HUDEP-2 (cell line): ENCODE data around the gene TK1.
"Not testable (repeated sequence)": the region's sequence is repeated elsewhere in the genome, so short reads cannot be mapped to it uniquely, and the experiment has no call there.

Experiments used
- DNase-seq, 76 experiments: peaks; one replicate each; lab custom pipeline; 2025; ENCODE audit not compliant: unreplicated experiment in 76 of 76; lab: John Stamatoyannopoulos, UW

TK1 gene

DNA sequence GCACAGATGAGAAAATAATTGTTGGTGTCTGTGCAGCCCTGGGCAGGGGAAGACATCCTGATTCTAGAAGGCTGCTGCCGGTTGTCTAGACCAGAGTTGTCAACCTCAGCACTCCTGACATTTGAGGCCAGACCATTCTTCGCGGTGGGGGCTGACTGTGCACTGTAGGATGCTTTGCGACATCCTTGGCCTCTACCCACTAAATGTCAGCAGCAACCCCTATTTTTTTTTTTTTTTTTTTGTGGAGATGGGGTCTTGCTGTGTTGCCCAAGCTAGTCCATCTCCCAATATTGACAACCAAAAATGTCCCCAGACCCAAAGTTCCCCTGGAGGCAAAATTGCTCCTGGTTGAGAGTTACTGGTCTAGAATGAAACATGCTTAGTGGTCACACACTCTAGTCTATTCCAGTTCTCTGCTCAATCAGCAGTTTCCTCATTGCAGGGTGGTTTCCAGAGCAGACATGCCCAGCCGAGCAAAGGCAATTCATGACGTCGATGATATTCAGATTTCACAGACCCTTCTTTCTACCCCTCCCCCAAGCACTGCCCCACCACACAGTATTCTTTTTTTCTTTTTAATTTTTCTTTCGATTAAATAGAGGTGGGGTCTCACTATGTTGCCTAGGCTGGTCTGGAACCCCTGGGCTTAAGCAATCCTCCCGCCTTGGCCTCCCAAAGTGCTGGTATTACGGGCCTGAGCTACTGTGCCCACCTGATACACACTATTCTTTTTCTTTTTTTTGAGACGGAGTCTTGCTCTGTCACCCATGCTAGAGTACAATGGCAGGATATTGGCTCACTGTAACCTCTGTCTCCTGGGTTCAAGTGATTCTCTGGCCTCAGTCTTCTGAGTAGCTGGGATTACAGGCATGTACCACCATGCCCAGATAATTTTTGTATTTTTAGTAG lies 31.7 kb downstream of the TK1 start:
- no peak for DNase-seq

DNA sequence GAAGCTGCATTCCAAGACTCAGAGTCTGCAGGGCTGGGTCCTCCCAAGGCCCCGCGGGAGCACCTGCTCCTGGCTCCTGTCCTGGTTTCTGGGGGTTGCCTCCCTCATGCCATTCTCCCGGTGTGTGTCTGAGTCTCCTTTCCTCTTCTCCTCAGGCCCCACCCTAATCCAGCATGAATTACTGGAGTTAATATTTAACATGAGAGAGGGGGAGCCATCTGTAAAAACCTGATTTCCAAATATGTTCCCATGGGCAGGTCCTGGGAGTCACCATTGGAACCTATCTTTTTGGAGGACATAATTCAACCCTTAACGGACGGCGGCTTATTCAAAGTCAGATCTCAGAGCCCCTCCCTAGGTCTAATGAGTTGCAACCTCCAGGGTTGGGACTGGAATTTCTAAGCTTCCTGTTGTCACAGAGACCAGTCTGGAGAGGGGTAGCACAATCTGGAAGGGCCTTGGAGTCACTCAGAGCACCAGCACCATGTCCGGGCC lies 35.3 kb downstream of the TK1 start:
- no peak for DNase-seq

DNA sequence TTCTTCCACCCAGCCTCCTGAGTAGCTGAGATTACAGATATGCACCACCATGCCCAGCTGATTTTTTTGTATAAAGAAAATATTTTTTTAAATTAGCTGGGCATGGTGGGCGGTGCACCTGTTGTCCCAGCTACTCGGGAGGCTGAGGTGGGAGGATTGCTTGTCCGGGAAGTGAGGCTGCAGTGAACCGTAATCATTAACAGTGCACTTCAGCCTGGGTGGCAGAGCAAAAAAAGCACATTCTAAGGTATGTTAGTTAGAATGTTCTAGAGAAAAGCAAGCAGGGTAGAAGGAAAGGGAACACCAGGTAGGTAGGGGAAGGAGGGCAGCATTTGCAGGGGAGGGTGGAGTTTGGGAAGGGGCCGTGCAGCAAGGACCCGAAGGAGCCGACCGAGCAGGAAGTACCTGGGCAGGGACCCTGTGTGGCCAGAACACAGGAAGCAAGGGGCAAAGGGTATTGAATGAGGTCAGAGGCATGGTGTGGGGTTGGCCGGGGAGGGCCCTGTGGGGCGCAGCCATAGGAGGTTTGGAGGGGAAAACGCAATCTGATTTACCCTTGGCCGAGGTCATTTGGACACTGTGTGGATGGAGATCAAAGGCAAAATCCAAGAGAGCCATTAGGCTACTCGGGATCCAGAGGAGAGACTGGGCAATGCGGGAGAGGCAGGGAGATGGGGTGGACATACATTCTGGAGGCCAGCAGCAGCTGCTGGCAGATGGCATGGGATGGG lies 38.4 kb downstream of the TK1 start:
- DNase-seq: no peak

DNA sequence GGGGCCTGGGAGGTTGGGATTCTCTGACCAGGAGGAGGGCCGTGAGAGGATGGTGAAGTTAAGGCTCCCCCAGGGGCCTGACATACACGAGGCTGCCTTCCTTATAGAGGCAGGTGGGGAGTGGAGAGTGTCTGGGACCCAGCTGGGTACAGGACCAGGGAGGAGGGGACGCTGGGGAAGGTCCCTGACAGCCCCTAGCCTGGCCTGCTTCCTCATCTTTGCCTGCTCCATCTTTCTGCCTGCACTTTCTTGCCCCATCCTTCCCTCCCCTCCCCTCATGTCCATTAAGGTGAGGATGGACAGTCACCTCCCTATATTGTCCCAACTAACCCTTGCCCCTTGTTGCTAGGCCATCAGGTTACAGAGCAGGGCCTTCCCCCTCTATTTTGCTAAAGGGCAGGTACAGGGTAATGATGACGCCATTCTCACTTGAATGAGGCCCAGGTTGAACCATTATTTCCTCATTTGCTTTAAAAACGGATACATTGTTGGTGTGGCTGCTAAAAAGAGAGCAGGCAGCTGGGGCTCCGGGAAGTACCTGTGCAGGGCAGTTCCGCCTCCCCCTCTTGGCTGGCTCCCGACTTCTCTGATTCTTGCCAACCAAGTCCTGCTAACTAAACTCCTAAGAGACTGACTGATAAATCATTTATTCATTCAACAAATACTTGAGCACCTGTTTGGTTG lies 39.4 kb downstream of the TK1 start:
- DNase-seq: no peak

DNA sequence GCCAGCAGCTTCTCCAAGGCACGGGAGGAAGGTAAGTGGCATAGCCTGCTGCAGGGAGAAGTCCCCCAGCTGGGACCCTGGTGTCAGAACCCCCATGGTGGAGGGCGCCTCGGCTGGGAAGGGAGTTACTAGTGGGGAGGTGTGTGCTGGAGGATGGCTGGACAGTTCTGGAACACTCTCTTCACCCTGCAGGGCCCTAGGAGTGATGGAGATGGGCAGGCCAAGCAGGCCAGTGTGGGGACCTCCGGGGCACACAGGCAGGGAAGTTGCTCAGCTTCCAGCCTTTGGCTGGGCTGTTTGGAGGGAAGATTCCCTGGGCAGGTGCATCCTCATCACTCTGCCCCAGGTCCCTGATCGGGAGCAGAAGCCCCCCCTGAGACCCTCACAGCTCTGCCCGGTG lies 40.0 kb downstream of the TK1 start:
- no peak for DNase-seq

DNA sequence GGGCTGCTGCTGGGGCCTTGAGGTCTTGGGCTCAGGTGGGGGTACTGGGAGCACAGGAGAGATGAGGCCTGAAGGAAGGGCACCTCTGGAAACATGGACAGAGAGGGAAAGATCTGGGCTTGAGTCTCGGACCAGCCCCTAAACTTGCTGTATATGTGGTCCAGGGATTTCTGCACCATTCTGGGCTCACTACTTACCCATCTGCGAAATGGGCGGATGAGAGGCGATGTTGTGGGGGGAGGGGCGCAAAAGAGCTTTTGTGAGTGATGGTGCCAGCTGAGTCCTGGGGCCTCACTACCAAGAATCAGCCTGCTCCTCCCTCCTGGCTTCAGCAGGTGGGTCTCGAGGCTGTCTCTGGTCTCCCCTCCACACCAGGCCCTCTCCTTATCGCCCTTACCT lies 40.4 kb downstream of the TK1 start:
- peak in 4 of 76 experiments; percentile 28 to 36 (median 35) for DNase-seq

DNA sequence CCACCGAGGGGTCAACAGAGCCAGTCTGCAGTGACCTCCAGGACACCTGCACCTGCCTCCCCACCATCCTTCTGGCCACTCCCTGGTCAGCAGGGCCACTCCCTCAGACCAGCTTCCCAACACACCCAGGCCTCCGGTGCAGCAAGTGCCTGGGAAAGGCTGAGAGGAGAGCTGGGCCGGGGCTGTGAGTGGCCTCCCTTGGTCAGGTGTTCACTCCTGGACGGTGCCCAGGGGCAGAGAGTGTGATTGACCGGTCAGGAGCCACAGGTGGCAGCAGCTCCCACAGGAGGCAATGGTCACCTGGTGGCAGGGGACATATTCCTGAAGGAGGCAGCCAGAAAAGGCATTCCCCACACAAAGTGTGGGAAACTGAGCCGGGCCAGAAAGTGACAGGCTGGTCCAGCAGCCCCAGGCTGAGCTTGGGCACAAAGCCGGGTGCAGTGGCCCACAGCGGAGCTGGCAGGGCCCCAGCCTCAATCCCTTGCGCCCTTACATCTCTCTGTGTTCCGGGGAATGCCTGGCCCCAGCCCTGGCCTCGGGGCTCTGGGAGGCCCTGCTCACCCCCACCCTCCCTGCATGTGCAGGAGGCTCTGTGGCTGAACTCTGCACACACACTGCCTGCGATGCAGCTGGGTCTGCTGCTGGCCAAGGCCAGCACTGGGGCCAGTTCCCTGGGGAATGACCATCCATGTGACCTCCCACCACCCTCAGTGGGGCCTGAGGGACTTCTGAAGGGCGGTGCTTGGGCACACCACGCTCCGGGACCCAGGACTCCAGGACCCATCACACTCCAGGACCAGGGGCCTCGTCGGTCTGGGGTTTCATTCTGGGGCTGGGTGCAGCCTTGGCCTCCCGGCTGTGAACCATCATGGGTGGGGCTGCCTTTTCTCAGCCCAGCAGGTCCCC lies 41.9 kb downstream of the TK1 start:
- DNase-seq: peak in 8 of 76 experiments; percentile 14 to 52 (median 29)

DNA sequence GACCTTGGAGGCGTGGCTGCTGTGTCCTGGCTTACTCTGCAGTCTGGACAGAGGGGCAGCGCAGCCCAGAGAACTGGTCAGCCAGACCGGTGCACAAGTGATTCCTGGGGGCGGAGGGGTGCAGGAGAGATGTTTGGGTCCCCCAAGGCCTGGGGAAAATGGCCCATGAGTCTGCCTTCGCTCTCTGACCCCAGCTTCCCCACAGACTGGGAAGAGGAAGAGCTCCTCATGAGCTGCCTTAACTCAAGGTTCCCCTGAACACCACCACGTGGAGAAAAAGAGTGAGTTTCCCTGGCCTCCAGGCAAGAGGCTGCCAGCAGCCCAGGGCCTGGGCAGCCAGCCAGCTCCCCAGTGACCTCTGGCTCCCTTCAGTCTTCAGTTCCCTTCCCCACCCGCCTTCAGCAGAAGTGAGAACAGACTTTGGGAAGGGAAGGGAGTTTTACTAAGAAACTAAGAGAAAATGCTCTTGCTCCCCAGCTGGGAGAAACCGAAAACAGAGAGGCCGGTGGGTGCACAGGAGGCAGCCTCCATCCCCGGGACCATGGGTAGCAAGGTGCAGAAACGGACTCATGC lies 42.6 kb downstream of the TK1 start:
- peak in 71 of 76 experiments; percentile 28 to 87 (median 65) for DNase-seq

DNA sequence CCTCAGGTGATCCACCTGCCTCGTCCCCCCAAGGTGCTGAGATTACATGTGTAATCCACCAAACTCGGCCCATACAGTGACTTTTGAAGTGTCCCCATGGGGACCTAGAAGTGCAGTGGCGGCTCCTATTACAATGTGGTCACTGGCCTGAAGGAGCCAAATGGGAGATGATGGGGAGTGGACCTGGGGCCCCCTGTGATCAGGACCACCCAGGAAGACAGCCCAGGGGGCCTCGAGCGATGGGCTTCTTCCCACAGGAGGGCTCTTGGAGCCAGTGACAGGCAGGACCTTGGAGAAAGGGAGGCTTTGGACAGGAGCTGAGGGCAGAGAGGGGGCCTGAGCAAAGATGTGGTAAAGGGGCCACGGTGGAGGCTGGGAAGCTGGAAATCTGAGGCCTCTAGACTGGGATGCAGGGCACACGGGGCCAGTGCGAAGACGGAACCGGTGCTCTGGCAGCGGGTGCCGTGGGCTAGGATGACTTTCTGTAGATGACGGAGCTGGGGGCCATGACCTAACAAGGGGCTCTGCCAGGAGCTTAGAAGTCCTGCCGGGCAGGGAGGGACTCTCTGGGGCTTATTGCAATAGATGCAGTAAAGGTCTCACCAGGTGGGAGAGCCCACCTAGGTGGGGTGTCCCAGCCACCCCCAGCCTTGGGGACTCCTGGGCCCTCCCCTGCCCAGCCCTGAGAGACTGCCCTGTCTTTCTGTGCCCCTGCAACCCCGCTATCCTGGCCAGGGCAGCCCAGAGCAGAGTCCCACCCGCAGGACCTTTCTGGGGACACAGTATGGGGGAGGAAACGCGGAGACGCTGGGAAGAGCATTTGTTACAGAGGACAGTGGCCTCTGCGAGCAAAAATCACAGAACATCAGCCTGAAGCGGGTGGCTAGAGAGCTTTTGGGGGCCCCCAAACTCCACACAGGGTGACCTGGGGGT lies 43.4 kb downstream of the TK1 start:
- DNase-seq: no peak

DNA sequence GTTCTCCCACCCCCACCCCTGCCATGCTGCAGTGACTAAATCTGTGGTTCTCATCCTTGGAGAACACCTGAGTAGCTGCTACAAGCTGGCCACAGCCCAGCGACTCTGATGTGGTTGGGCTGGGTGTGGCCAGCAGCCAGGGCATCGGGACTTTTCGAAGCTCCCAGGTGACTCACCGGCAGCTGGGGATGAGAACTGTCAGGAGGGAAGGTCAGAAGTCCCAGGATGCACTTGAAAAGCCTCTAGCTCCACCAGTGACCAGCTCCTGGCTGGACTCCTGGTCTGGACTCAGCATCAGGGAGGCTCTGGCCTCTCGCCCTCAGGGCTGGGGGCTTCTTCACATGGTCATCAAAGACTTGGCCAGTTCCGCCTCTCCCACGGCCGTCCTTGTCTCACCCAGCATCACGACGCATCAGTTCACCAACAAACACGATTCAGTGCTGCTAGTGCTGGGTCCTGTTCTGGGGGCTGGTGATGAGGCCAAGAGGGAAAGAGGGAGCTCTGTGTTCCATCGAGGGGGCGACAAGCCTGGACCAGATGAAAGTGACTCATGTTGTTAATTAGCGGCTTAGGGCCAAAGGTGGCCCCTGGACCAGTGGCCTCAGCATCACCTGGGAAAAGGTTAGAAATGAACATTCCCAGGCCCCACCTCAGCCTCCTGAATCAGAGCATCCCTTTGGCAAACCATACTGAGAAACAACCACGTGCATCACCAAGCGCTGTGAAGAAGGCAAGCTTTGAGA lies 44.6 kb downstream of the TK1 start:
- DNase-seq: no peak

DNA sequence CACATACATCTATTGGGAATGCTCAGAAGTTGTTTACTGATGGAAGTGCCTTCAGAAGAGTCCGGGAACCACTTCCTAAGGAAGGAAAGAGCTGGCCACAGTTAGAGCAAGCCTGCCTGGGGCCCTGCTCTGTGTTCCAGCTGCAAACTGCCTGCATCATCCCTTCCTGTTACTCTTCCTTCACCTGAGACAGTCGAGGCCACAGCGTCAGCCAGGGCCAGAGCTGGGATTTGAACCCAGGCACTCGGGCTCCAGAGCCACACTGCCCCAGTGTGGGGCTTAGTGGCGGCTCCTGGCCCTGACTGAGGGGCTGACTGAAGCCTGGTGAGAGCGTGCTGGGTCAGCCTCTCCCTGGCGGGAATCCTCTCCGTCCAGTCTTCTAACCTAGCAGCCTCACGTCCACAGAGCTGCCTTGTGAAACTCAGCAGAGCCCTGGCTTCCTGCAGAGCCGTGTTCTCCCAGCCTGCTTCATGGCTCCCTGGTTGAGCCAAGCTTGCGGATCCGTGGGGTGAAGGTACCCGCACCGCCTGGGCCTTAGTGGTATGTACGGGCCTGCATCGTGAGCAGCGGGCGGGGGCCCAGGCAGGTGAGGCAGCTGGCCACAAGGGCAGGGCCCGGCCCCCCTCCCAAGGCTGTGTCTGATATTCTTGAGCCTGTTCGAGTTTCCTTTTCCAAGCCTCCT lies 45.3 kb downstream of the TK1 start:
- DNase-seq: no peak

DNA sequence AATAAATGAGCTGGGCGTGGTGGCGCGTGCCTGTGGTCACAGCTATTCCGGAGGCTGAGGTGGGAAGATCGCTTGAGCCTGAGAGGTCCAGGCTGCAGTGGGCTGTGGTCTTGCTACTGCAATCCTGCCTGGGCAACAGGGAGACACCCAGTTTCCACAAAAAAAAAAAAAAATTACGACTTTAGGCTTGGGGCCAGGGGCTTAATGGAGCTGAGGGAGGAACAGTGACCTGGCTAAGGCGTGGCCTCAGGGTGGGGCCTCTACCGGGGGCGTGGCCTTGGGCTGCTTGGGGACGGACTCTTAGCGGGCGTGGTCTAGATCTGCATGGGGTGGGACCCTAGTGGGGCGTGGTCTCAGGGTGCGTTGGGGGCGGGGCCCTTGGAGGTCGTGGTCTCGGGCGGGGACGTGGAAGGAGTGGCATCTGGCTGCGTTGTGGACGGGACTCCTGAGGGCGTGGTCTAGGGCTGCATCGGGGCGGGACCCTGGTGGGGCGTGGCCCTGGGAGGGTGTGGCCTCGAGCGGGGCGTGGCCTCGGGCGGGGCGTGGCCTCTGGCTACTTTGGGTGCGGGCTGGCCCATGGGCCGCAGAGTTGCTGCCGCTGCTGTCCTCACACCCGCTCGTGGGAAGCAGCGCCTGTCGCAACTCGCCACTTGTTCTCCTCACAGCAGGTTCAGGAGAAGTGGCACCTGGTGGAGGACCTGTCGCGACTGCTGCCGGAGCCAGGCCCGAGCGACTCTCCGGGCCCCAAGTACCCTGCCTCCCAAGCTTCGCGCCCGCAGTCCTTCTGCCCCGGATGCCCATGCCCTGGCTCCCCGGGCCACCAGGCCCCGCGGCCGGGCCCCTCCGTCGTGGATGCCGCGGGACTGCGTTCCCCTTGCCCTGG lies 46.4 kb downstream of the TK1 start:
- peak; percentile 68 to 100 (median 98) for DNase-seq

DNA sequence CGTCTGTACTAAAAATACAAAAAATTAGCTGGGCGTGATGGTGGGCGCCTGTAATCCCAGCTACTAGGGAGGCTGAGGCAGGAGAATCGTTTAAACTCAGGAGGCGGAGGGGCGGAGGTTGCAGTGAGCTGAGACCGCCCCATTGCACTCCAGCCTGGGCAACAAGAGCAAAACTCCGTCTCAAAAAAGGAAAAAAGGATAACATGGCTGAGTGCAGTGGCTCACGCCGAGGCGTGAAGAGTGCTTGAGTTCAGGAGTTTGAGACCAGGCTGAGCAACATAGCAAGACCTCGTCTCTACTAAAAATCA lies 47.0 kb downstream of the TK1 start:
- DNase-seq: not testable (repeated sequence)

DNA sequence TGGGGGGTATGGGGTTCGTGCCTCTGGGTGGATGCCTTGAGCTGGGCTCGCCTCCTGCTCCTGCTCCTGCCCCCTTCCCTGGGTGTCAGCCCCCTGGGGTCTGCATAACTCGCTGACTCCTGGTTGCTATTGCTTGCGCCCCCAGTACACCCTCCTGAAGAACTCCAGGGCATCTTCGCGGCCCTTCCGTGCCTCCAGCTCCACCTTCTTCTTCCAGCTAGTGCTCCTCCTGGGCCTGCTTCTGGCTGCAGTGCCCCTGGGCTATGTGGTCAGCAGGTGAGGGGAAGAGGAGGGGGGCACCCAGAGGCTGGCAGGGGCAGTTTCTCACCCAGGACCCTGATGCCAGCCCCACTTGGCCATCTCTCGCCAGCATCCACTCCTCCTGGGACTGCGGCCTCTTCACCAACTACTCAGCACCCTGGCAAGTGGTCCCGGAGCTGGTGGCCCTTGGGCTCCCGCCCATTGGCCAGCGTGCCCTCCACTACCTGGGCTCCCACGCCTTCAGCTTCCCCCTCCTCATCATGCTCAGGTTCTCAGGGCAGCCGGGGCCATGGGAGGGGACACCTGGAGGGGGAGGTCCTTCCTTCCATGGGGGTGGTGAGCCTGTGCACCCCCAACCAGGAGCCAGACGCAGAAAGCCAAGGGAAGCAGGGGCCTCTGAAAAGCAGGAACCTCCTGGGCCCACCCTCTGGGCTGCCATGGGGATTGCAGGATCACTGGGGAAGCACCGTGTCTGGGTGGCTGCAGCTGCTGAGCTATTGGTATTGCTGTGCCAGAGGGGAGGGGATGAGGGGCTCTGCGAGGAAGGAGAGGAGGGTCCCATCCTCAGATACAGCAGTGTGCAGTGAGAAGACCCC lies 48.4 kb downstream of the TK1 start:
- DNase-seq: peak in 1 of 76 experiments; percentile 34

DNA sequence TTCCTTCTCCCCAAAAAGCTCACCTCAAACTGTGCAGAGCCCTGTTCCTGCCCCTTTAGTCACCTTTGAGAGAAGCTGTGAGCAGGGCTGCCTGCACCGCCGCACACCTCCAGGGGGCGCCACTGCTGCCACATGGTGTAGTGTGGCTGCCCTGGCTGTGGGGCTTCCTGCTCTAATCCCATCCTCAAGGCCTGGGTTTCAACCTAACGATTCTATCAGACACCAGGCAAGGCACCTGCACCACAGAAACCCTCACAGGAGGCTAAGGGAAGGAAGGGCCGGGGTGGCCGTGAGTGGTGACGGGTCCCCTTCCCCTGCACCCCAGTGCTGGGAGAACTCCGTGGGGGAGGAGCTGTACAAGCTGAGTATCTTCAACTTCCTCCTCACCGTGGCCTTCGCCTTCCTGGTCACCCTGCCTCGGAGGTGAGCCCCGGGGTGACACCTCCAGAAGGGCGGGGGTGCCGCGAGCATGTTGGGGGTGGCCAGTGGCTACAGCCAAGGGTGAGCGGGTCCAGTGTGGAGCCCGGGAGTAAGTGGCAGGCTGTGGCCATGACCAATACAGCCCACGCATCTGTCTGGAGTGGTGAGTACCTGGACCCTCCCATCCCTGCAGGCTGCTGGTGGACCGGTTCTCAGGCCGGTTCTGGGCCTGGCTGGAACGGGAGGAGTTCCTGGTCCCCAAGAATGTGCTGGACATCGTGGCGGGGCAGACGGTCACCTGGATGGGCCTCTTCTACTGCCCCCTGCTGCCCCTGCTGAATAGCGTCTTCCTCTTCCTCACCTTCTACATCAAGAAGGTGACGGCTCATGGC lies 49.3 kb downstream of the TK1 start:
- DNase-seq: peak in 10 of 76 experiments; percentile 14 to 35 (median 18)
